GM21619 (cell line): ENCODE results near the gene PPFIBP1.
A peak's percentile ranks its signal among the peaks of the same experiment; 100 is the strongest.
"Not testable (repeated sequence)": the region's sequence is repeated elsewhere in the genome, so short reads cannot be mapped to it uniquely, and the experiment has no call there.

ENCODE experiments used
- ATAC-seq: cut with Tn5 transposase; IDR thresholded peaks from one replicate; pipeline ENCODE4 v1.9.1; 2021; ENCODE audit not compliant: unreplicated experiment

Gene PPFIBP1

DNA sequence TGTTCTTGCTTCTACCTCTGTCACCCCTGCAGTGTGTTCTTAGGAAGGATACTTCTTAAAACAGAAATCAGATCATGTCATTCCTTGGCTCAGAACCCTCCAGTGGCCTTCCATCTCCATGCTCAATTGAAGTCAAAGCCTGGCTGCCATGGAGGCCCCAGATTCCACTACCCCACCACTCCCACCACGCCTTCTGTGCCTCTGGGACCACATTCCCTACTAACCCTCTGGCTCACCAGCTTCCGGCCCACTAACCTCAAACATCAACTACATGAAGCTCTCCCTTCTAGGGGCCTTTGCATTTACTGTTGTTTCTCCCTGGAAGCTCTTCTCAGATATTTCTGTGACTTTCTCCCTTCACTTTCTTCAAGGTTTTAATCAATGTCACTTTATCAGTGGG is 96.1 kb downstream of the PPFIBP1 start:
- ATAC-seq: no peak

DNA sequence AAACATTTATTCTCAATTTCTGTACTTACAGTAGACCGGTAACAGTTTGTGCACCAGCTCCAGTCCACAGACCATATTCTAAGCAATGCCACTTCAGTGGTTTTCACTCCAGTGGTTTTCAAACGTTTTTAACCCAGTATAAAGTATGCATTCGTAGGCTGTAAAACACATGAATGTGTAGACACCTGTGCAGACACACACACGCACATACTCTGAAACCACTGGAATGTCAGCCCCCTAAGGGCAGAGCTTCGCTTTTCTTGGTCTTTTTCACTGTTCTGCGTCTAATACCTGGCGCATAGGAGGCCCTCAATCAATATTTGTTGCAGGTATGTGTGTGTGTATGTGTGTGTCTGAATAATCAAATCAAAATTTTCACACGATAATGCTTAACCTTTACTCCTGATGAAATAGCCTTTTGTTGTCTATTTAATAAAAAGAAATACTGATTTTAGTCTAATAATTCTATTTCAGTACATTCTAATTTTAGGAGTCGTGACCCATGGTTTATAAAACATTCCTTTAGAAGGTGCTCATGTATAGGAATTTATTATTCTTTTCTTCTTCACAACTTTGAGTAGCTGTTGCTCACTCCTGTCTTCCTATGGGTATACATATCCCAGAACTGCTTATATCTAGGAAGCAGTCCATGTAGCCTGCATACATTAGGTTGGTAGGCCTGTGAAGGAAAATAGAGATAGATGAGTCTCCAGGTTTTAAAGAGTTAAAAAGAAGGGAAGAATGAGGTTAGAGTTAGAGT is 98.6 kb downstream of the PPFIBP1 start:
- no peak for ATAC-seq

DNA sequence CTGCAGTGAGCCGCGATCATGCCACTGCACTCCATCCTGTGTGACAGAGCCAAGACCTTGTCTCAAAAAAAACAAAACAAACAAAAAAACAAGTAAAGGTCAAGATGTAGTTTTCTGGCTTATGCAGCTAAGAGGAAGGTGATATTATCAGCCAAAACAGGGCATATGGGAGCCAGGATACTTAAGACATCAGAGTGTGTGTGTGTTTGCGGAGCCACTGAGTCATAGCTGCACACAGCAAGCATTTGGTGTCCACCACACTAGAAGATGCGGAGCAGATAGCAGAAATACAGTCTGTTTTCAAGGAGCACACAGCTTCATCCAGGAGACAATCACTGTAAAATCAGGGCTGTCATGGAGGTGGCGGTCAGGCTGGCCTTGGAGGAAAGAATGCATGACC is 99.6 kb downstream of the PPFIBP1 start:
- ATAC-seq: no peak

DNA sequence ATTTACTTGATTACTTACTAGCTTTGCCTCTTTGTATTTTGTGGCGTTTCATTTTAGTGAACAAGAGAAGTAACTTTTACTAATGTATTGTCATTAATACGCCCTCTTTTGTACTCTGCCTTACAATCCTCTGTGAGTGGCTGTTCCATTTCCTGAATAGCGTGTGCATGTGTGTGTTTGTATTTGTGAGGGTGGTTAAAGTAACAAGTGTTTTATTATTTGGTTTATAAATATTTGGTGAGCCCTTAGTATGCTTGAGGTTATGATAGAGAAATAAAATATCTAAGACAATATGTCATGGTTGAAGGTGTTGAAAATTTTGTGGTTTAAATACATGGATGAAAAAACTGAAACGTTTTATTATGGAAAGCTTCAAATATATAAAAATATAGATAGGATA is 100.6 kb downstream of the PPFIBP1 start:
- no peak for ATAC-seq

DNA sequence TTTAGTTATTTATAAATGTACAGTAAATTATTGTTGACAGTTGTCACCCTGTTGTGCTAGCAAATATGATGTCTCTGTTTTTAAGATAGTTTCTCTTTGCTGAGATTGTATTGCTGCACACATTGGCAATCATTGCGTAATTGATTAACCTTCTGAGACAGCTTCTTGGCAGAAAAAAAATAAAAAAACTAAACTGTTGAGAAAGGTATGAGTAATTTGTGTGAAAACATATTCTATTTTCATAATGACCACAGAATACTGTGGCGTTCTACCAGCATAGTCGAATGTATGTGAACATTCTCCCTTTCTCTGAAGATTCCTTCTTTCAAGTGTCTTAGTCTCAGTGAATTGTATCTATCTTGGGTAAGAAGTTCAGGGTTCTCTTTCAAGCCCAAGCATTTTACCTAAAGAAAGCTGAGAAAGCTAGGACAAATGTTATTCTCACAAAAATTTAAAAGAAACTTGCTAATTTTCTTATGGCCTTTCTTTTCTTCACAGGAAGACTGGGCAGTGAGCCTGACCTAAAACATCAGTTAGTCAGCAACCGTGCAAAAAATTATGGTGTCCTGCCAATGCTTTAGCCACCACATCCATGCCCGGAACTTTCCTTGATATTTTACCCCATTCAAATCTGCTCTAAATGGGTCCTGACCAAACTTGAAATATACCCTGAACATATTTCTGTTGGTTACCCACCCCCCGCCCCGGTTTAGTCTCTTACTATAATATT is 103.3 kb downstream of the PPFIBP1 start:
- ATAC-seq: peak; percentile 86

DNA sequence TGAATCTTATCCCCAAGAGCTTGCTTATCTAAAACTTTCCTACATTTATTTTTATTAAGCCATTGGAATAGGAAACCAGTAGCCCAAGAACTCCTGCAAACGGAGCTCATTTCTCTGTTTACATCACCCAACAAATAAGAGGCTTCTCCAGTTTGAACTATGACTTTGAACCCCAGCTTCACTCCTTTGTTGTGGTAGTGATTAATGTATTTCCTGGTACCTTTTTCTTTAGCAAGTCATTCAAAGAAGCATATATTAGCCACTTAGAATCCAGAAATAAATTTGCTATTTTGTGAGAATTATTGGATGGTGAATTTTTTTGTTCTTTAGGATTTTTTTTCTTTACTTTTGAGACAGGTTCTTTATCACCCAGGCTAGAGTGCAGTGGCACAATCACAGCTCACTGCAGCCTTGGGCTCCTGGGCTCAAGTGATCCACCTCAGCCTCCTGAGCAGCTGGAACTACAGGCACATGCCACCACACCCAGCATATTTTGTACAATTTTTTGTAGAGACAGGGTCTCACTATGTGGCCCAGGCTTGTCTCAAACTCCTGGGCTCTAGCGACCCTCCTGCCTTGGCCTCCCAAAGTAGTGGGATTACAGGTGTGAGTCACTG is 104.0 kb downstream of the PPFIBP1 start:
- ATAC-seq: not testable (repeated sequence)

DNA sequence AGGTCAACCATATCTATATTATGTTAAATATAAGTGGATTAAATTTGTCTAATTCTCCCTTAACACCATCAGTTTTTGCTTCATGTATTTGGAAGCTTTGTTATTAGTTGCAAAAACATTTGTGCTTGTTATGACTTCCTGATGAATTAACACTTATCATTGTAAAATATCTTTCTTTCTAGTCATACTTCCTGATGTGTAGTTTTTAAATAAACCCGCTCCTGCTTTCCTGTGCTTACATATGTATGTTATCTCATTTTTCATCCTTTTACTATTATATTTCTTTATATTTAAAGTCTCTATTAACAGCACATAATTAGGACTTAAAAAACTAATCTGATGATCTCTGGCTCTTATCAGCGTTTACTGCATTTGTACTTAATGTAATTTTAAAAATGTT is 106.2 kb downstream of the PPFIBP1 start:
- not testable (repeated sequence) for ATAC-seq

DNA sequence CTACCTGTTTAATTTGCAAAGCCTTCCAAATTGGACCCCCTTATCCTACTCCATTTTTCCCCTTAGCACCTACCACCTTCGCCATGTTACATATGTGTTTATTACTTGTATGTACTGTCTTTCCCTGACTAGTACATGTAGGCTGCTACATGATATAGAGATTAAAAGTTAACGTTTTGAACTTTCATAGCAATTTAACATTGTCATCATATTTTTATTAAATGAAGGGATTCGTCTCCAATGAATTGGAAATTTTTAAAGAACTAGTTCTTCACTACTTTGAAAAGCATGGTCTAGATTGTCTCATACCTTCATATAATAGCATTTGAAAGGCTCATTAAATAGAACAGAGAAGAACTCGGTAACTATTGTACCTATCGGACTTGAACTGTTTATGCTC is 107.4 kb downstream of the PPFIBP1 start:
- no peak for ATAC-seq

DNA sequence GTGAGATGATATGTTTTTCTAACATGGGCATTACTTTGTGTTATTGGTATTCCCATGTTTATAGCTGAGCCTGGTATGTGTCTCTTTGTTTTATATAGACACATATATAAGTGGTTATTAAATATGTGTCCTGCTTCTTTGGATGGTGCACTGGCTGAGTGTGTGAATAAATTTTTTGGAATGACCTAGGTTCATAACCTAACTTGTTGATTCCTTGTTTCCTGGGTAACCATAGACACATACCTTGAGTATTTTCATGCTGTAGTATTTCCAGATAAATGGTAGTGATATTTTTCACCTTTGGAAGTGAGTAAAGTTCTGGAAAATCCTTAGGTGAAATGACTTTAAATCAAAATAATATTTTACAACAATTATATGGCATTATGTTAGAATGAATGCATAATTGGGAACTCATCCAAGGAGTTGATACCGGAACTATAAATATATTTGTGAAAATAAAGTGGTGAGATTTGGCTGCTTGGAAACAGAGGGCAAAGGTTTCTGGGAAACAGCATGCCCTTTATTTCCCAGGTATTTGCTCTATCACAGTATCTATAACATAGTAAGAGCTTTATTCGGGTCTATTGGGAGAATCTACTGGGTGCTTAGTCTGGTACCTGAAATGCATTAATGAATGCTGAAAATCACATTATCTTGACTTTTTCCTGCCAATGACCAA is 107.9 kb downstream of the PPFIBP1 start:
- ATAC-seq: no peak

DNA sequence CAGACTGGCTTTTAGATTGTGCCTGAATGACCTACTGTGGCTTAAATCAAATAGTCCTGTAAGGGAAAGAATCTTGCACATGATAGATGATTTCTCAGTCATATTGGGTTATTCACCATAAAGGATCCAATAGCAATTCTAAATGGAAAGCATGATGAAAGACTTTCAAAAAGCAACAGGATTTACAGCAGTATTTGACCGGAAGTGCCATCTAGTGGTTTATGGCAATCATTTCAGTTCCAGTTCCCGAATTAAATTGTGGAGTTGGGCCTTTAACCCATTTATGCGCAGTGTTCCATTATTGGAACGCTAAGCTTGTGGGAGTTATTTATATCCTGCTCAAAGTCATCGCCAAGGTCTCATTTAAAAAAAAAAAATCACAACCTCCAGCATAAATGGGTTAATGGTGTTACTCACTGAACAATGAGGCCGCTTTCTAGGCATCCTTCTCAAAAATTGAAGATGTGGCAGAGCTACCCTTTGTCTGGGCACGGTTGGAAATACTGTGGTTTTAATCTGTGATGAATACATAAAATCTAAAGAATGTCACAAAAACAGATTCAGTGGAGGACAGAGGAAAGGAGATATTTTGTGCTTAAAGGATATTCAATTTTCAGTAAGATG is 111.5 kb downstream of the PPFIBP1 start:
- no peak for ATAC-seq

DNA sequence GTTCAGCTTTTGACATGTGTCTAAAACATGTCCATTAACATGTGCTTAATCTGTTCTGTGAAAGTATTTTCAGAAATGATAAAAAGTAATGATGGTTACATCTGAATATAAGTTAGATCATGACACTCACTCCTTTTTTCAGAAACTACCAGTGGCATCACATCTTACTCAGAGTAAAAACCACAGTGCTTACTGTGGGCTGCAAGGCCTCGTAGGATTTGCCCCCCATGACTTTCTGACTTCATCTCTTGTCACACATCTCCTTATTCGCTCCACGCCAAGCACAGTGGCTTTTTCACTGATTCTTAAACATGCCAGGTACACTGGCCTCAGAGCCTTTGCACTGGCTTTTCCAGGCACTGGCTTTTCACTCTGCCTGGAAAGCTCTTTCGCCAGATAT is 112.6 kb downstream of the PPFIBP1 start:
- not testable (repeated sequence) for ATAC-seq

DNA sequence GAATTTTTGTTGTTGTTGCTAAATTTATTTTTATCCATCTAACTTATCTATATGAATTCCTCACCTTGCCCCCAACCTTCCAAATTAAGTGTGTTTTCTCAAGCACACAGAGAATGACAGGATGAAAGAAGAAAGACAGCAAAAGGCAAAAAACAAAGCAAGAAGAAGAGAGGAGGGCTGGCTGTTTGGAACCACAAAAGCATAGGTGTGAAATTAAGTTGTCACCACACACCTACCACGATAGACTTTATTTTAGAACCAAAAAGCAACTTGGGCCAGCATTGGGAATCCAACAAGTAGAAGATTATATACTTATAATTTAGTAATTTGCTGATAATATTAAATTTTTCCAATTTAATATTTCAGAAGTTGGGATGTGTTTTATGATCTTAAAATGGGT is 113.5 kb downstream of the PPFIBP1 start:
- ATAC-seq: no peak

DNA sequence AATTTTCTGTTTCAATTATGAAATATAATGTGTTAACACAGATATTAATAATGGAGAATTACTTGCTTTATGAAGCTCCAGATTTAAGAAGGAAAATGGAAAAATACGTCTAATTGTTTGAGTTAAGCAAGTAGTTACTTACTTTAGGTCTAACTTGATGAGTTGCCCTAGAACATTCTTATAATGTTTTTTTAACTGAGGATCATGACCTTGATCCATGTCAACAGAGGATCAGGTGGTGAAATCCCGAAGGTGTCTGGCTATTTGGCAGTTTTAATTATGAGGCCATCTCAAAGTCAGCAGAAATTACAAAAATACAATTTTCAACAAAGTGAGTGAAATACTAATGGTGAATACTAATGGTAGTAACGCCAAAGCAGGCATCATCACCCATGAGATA is 115.3 kb downstream of the PPFIBP1 start:
- ATAC-seq: no peak

DNA sequence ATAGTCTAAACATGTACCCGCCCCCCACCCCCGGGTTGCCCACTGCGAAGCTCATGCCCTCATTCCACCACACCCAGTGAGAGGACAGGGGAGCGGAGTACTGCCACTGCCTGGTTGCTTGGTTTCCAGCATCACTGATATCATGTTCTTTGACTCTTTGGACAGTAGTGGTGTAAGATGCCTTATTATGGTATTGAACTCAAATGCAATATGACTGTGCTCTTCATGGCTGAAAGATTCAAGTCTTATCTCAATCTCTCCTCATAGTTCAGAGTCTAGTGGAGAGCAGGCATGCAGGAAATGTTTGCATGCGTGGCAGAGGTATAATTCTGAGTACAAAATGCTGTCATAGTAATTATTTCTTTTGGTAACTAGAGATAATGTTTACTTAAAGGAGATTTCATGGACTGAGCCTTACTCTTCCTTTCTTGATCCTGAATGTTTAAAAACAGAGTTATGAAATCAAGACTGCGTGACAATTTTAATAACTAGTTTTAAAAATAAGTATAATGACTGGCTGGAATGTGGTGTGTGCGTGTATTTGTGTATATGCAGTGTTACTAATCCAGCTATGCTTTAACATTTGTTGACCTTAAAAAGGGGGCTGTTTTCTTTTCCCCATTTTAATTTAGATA is 116.7 kb downstream of the PPFIBP1 start:
- not testable (repeated sequence) for ATAC-seq

DNA sequence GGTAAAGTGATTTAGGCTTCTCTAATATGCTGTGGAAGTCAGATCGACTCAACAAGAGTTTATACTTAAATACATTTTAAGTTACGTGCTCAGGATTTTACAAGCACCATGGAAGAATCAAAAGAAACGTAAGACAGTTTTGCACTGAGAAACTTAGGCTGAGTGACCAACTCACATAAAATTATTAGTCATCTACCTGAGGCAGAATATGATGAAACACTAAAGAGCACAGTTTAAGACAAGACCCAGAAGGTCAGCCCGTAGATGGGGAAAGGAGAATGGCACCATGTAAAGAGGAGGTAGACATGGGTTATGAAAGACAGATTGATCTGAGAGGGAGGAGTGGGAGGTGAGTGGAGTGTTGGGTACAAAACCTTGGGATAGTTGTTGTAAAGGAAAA is 118.4 kb downstream of the PPFIBP1 start:
- not testable (repeated sequence) for ATAC-seq

DNA sequence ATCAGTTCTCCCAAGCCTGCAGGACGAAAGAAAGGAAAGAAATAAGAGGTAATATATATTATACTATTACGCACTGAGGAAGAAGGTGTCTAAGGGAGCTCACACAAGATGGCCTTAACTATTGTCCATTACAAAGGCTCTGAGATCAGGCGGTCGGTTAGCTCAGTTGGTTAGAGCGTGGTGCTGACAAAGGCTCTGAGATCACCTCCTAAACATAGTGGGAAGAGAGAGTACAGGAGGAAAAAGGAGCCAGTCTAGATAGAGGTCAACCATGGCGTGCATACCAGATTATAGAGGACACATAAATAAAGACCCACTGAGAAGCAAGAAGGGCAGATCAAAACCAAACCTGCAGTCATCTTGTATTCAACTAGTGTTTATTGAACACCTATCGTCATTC is 118.9 kb downstream of the PPFIBP1 start:
- not testable (repeated sequence) for ATAC-seq

DNA sequence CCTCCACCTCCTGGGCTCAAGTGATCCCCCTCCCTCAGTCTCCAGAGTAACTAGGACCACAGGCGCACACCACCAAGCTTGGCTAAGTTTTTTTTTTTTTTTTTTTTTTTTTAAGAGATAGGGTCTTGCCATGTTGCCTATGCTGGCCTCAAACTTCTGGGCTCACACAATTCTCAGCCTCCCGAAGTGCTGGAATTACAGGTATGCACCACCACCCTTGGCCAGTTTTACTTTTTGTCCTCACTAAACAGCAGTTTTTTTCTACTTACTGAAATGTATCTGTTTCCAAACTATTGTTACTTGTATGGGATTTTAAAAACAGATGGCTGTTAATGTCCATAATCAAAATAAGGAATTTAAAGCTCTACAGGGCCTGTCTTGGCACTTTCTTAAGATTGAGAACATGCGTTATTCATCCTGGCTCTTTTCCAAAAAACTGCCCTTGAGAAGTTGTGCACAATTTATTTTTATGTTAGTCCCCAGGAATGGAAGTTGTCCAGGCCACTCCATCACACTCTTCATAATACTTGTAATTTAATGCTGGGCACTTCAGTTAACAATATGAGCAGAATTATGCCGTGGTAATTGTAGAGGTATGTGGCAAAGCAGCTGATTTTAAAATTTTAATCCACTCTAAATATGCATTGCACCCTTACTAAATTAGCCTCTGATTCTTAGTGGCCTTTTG is 120.3 kb downstream of the PPFIBP1 start:
- ATAC-seq: no peak

DNA sequence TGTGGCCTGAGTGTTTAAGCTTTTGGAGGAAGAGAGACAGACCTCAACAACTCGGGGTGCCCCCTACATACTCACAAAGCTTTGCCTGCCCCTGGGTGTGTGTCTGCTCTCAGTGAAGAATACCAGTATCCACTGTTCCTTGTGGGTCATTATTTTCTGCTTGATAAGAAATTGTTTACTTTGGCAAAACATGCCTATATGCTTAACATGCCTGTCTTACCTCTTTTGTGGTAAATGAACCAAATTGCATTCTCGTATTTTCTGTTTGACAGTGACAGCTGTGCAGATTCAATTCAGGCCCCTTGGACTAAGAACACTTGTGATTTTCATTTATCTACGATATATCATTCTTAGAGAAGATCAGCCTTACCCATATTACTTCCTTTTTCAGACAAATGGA is 121.7 kb downstream of the PPFIBP1 start:
- ATAC-seq: no peak

DNA sequence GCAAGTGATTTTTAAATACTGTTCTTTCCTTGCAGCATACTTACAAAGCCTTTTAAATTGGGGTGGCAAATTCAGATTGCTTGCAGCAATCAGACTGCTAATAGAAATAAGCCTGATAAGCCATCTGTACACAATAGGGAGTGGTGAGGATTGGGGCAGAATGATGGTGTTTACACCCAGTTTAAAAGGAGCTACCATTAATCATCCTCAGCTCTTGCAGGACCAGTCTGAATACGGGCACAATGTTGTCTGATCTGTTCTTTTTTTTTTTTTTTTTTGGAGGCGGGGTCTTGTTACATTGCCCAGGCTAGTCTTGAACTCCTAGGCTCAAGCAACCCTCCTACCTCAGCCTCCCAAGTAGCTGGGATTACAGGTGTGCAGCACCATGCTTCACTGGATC is 122.1 kb downstream of the PPFIBP1 start:
- no peak for ATAC-seq

DNA sequence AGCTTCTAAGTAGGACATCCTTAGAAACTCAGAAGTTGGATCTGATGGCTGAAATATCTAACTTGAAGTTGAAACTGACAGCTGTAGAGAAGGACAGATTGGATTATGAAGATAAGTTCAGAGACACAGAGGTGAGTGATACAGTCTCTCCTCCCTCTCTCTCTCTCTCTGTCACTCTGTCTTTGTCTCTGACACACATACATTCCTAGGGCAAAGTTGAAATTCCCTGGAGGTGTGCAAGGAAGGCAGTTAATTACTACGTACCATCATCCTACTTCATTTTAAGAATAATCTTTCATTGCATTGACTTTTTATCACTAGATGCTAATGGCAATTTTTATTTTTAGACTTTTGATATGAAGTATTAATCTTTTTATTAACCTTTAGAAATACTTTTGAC is 126.0 kb downstream of the PPFIBP1 start:
- no peak for ATAC-seq
